ENCODE data around the gene USP24. TPM values are rescaled to one million over a fixed set of nuclear protein-coding genes. Genes with fewer than 3 reads are reported as not detected.
"Not testable (repeated sequence)": the region's sequence is repeated elsewhere in the genome, so short reads cannot be mapped to it uniquely, and the experiment has no call there.

USP24 gene
- total RNA-seq, 4 donors from 2014 or later = 21.8 to 47.1 (median 28.1) TPM

DNA sequence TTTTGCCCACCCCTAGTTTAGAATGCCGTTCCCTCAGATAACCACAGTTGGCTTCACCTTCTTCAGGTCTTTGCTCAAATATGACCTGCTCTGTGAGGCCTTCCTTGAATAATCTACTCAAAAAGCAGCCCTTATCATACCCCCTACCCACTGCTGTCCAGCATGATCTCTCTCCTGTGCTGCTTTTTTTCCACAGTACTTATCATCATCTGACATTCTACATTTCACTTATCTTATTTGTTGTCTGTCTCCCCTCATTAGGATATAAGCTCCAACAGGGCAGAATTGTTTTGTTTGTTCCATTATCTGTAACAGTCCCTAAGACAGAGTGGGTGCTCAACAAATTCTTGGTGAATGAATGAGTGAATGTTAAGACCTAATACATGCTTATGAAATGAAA lies 18.1 kb downstream of the USP24 start:
- no peaks in the 10 kb centered on the region for H3K9me3 ChIP-seq
- H3K36me3 ChIP-seq = no peaks in the 10 kb centered on the region
- H3K27me3 ChIP-seq = no peaks in the 10 kb centered on the region
- intact Hi-C loops (cut with DNase I) = no loop called here
- TF ChIP-seq POLR2A (IDR thresholded peaks at IDR 0.05) = no peak
- TF ChIP-seq, protein P1, sequence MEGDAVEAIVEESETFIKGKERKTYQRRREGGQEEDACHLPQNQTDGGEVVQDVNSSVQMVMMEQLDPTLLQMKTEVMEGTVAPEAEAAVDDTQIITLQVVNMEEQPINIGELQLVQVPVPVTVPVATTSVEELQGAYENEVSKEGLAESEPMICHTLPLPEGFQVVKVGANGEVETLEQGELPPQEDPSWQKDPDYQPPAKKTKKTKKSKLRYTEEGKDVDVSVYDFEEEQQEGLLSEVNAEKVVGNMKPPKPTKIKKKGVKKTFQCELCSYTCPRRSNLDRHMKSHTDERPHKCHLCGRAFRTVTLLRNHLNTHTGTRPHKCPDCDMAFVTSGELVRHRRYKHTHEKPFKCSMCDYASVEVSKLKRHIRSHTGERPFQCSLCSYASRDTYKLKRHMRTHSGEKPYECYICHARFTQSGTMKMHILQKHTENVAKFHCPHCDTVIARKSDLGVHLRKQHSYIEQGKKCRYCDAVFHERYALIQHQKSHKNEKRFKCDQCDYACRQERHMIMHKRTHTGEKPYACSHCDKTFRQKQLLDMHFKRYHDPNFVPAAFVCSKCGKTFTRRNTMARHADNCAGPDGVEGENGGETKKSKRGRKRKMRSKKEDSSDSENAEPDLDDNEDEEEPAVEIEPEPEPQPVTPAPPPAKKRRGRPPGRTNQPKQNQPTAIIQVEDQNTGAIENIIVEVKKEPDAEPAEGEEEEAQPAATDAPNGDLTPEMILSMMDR (IDR thresholded peaks at IDR 0.05) = no peak
- H3K4me1 ChIP-seq = peaks cover 4 to 40% (median 9%) of the 10 kb centered on the region in 3 donors
- H3K4me3 ChIP-seq = no peak overlapping the region
- 85 to 87% methylated on average over 1 of the region's 1 CpG for WGBS, 2 donors
- no peak for DNase-seq
- no peak overlapping the region for H3K27ac ChIP-seq

GRCh38 chr1:55196433-55197035 lies 18.6 kb downstream of the USP24 start:
- intact Hi-C loops (cut with DNase I) = no loop called here
- no peak overlapping the region for H3K4me3 ChIP-seq
- H3K27me3 ChIP-seq = no peaks in the 10 kb centered on the region
- DNase-seq = no peak
- no peaks in the 10 kb centered on the region for H3K9me3 ChIP-seq
- H3K36me3 ChIP-seq = no peaks in the 10 kb centered on the region
- H3K27ac ChIP-seq = no peak overlapping the region
- H3K4me1 ChIP-seq = peaks cover 4 to 40% (median 9%) of the 10 kb centered on the region in 3 donors
- WGBS, 2 donors = 45 to 73% methylated on average over 5 of the region's 5 CpGs
- TF ChIP-seq POLR2A (IDR thresholded peaks at IDR 0.05) = no peak

DNA sequence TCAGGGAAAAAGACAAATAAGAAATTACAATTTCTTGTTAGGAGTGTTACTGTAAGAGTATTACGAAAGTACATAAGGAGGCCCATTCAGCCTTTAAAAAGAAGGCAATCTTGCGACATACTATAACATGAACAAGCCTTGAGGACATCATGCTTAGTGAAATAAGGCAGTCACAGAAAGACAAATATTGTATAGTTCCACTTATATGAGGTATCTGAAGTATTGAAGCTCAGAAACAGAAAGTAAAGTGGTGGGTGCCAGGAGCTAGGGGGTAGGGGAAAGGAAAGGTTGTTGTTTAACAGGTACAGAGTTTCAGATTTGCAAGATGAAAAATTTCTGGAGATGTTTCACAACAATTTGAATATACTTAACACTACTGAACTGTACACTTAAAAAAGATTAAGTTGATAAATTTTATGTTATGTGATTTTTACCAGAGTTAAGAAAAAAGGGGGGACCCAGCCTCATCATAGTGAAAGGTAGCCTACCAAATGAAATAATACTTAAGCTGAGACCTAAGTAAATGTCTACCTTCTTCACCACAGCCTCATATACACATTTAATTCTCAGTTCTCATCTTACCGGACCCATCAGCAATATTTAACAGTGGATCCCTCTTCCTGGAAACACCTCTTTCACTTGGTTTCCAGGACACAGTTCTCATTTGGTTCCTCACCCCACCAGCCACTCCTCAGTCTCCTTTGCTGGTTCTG lies 19.5 kb downstream of the USP24 start:
- Histone ChIP-seq H3K4me1 (peaks cover 4 to 34% (median 9%) of the 10 kb centered on the region in 3 donors), H3K27me3 (no peaks in the 10 kb centered on the region), H3K9me3 (no peaks in the 10 kb centered on the region), H3K4me3 (no peak overlapping the region), H3K36me3 (no peaks in the 10 kb centered on the region), H3K27ac (no peak overlapping the region)
- TF ChIP-seq, protein P1 (IDR thresholded peaks at IDR 0.05) = no peak
- TF ChIP-seq POLR2A (IDR thresholded peaks at IDR 0.05) = no peak
- 73 to 86% methylated on average over 3 of the region's 3 CpGs for WGBS, 2 donors
- DNase-seq = no peak
- intact Hi-C loops (cut with DNase I) = no loop called here

DNA sequence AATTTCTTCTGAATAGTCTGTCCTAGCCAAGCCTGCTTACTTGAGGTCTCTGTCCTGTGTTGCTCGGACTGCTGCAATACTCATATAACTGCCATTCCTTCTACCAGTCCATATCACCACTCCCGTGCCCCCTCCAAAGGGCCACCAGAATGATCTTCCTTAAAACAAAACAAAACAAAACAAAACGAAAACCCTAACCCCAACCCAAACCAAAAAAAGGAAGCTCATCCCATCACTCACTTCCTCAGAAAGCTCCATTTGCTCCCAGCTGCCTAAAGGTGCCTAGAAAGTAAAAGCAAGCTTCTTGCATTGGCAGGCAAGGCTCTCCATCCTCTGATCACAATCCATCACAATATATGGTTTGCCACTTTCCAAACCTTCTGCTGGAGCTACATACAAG lies 20.3 kb downstream of the USP24 start:
- WGBS, 2 donors = 80 to 86% methylated on average over 3 of the region's 3 CpGs
- intact Hi-C loops (cut with DNase I) = no loop called here
- no peak for TF ChIP-seq POLR2A (IDR thresholded peaks at IDR 0.05)
- TF ChIP-seq, protein P1 (IDR thresholded peaks at IDR 0.05) = no peak

DNA sequence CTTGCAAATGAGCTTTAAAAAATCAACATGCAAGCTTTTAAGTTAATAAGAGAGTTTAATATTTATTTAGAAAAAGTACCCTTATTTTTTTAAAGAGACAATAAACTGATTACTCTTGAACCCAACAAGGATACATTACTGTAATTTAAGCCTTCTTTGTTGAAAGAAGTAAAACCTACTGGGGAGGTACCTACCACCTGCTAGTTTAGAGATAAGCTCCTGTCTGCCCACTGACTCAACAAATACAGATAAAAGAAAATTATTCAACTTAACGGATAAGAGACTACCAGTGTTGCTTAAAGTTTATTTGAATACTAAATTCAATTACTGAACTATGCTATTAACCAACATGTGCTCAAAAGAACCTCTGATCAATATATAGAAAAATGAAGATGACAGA lies 23.1 kb downstream of the USP24 start:
- no peak for DNase-seq
- TF ChIP-seq, protein P1 (IDR thresholded peaks at IDR 0.05) = no peak
- no peak for TF ChIP-seq POLR2A (IDR thresholded peaks at IDR 0.05)
- peaks cover 4 to 31% (median 7%) of the 10 kb centered on the region in 3 donors for H3K4me1 ChIP-seq
- H3K9me3 ChIP-seq = no peaks in the 10 kb centered on the region
- H3K27ac ChIP-seq = no peak overlapping the region
- intact Hi-C loops (cut with DNase I) = no loop called here
- no peaks in the 10 kb centered on the region for H3K36me3 ChIP-seq
- WGBS, 2 donors = 67 to 89% methylated on average over 1 of the region's 1 CpG
- no peaks in the 10 kb centered on the region for H3K27me3 ChIP-seq
- no peak overlapping the region for H3K4me3 ChIP-seq

More for the DNA sequence above, 20.3 kb downstream of the USP24 start:
- Histone ChIP-seq H3K4me1 (peaks cover 4 to 33% (median 9%) of the 10 kb centered on the region in 3 donors), H3K36me3 (no peaks in the 10 kb centered on the region), H3K4me3 (no peak overlapping the region), H3K27ac (no peak overlapping the region), H3K9me3 (no peaks in the 10 kb centered on the region), H3K27me3 (no peaks in the 10 kb centered on the region)
- no peak for DNase-seq

DNA sequence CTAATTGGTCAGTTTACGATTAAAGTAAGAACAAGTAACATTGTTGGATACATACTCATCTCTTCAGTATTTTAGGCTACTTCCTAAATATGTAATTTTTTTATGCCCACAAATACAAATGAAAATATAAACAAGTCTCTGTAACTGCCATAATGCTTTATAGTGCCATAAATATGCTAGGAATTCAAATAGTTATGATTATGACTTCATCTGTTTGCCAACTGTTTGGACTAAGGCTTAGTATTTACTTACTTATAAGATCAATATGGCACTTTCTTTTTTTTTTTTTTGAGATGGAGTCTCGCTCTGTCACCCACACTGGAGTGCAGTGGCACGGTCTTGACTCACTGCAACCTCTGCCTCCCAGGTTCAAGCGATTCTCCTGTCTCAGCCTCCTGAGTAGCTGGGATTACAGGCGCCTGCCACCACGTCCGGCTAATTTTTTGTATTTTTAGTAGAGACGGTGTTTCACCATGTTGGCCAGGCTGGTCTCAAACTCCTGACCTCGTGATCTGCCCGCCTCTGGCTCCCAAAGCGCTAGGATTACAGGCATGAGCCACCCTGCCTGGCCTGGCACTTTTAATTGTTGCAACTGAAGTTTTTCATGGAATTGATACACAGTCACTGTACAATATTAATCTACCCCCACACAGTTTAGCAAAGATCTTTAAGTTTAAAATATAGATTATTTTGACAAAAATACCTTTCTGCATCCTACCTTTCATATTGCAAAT lies 23.8 kb downstream of the USP24 start:
- intact Hi-C loops (cut with DNase I); H3K27me3 ChIP-seq; H3K36me3 ChIP-seq; H3K4me3 ChIP-seq; H3K9me3 ChIP-seq; H3K27ac ChIP-seq; DNase-seq: not testable (repeated sequence)
- 86 to 90% methylated on average over 10 to 11 of the region's 11 CpGs for WGBS, 2 donors
- peaks cover 0 to 24% (median 4%) of the 10 kb centered on the region in 3 donors for H3K4me1 ChIP-seq

Data from esophagus squamous epithelium (tissue), 5 donors.